AG08396 (cell line): ENCODE data around the gene FOXO1.
"Not testable (repeated sequence)": the region's sequence is repeated elsewhere in the genome, so short reads cannot be mapped to it uniquely, and the experiment has no call there.

Experiments used
- DNase-seq: peaks from one replicate; pipeline ENCODE4 v3.0.0; 2012; ENCODE audit warnings: low spot score, mixed read lengths

Gene FOXO1

GRCh38 chr13:40665126-40666044, 1.1 kb downstream of the FOXO1 start:
- DNase-seq, result peak; percentile 59

GRCh38 chr13:40664350-40665125, 1.9 kb downstream of the FOXO1 start:
- peak; percentile 54 for DNase-seq

- not testable (repeated sequence) for DNase-seq
These were observed 2.4 kb downstream of the FOXO1 start for GRCh38 chr13:40664100-40664349.

- no peak for DNase-seq
These were observed 3.6 kb downstream of the FOXO1 start for GRCh38 chr13:40662866-40663265.

- DNase-seq, result no peak
These were observed 4.4 kb downstream of the FOXO1 start for GRCh38 chr13:40661875-40662665.

- DNase-seq, result no peak
These were observed 5.7 kb downstream of the FOXO1 start for GRCh38 chr13:40660692-40661091.

GRCh38 chr13:40660141-40660664, 6.2 kb downstream of the FOXO1 start:
- DNase-seq, result no peak

- no peak for DNase-seq
These were observed 8.5 kb downstream of the FOXO1 start for GRCh38 chr13:40657951-40658350.

- DNase-seq, result no peak
These were observed 9.1 kb downstream of the FOXO1 start for GRCh38 chr13:40657307-40657706.

GRCh38 chr13:40656358-40656757, 10.1 kb downstream of the FOXO1 start:
- no peak for DNase-seq

GRCh38 chr13:40653527-40654318, 12.7 kb downstream of the FOXO1 start:
- DNase-seq, result no peak

GRCh38 chr13:40652588-40652940, 13.9 kb downstream of the FOXO1 start:
- DNase-seq, result no peak

- DNase-seq, result no peak
These were observed 14.4 kb downstream of the FOXO1 start for GRCh38 chr13:40651866-40652587.

GRCh38 chr13:40648841-40649240, 17.6 kb downstream of the FOXO1 start:
- DNase-seq, result no peak

- no peak for DNase-seq
These were observed 18.4 kb downstream of the FOXO1 start for GRCh38 chr13:40648040-40648439.

- DNase-seq, result no peak
These were observed 21.4 kb downstream of the FOXO1 start for GRCh38 chr13:40644838-40645604.

- DNase-seq, result no peak
These were observed 25.5 kb downstream of the FOXO1 start for GRCh38 chr13:40640845-40641458.

GRCh38 chr13:40640202-40640601, 26.2 kb downstream of the FOXO1 start:
- DNase-seq, result no peak

- DNase-seq, result no peak
These were observed 27.2 kb downstream of the FOXO1 start for GRCh38 chr13:40639221-40639681.

GRCh38 chr13:40637643-40638042, 28.8 kb downstream of the FOXO1 start:
- DNase-seq, result no peak
